Activated T-helper 2 cell treated with anti-CD3 and anti-CD28 coated beads, Interferon-gamma antibody, Interleukin-2, Interleukin-4, amounts not matched to agents 10 μg/mL and 5 μg/mL and 100 μg/mL, durations not matched to agents 14 hours and 24 hours and 36 hours (primary cell): ENCODE measurements around the gene ZNF524. TPM values are rescaled to one million over a fixed set of nuclear protein-coding genes. Genes with fewer than 3 reads are reported as not detected.
A peak's percentile ranks its signal among the peaks of the same experiment; 100 is the strongest.

Experiments
- DNase-seq: peaks from one replicate; pipeline ENCODE4 v3.0.0; 2021; ENCODE audit warnings: low spot score
- H3K27ac Mint-ChIP-seq: one replicate; pipeline ENCODE4 v1.8.0; 2021; ENCODE audit warnings: mixed read lengths
- H3K27me3 Mint-ChIP-seq: one replicate; pipeline ENCODE4 v1.8.0; 2021; ENCODE audit warnings: low read depth, mixed read lengths
- H3K36me3 Mint-ChIP-seq: one replicate; pipeline ENCODE4 v1.8.0; 2021; ENCODE audit warnings: low read depth, mixed read lengths
- H3K4me1 Mint-ChIP-seq: one replicate; pipeline ENCODE4 v1.8.0; 2021; ENCODE audit warnings: low read depth, mixed read lengths
- H3K4me3 Mint-ChIP-seq: one replicate; pipeline ENCODE4 v1.8.0; 2021; ENCODE audit warnings: low read depth, mild to moderate bottlenecking, moderate library complexity, mixed read lengths
- H3K9me3 Mint-ChIP-seq: one replicate; pipeline ENCODE4 v1.8.0; 2021; ENCODE audit warnings: mixed read lengths
- intact Hi-C: fragments of 100-400 bp; cut with micrococcal nuclease; formaldehyde crosslinking; loops from one replicate; pipeline ENCODE4 v1.15.1; 2023
- total RNA-seq: library from RNA; stranded (reverse); gene quantifications from 2 replicates; pipeline ENCODE4 v1.2.3, GENCODE V29; 2022

ZNF524 gene
- total RNA-seq, 1 donor from 2014 or later: 19.7 TPM

DNA sequence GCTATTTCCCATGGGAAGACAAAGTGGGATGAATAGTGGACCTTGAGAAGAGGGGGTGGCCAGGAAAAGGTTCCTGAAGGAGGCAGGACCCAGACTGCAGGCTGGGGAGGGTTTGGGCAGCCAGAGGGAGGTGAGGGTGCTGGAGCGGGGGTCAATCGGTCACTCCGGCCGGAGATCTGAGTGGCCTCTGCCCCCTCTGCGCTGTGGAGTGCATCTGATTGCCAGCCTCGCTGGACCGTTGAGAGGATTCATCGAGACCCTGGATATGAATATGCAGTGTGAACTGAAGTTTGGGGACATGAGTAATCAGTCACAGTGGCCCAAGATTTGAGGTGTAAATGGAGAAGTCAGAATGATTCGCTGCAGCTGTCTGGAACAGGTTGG lies 35.2 kb downstream of the ZNF524 start:
- Mint-ChIP-seq H3K4me1 (peaks cover 44% of the 10 kb centered on the region), H3K4me3 (peak overlapping the region; percentile 99), H3K36me3 (peaks cover 39% of the 10 kb centered on the region), H3K9me3 (no peaks in the 10 kb centered on the region), H3K27me3 (no peaks in the 10 kb centered on the region), H3K27ac (peak overlapping the region; percentile 100)
- intact Hi-C loops: loop anchor here (1.0 kb wide), 1 partner anchor 8 kb away; the partner anchor contains the start of gene ZNF581
- no peak for DNase-seq

DNA sequence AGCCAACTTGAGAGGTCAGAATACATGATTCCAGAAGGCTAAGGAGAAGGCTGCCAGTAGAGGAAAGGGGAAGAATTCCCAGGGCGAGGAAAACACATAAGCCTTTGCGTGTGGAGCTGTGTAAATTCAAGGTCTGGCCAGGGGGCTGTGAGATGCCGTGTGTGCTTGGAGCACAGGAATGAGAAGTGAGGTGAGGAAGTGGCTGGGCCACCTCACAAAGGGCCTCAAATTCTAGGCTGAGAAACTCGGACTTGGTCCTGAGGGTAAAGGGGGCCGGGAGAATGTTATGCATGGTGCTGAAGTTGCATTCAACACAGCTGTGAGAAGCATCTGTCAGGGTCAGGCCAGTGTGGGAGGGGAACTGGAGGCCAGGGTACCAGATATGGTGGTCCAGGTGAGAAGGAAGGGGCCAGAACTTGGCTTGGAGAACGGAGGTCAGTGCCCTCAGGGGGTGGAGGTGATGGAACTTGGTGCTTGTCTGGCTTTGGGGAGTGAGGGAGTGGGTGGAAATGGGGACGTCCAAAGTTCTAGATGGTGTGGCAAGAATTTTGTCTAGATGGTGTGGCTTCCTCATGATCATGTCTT lies 35.9 kb downstream of the ZNF524 start:
- peak overlapping the region; percentile 100 for H3K27ac Mint-ChIP-seq
- H3K36me3 Mint-ChIP-seq: peaks cover 42% of the 10 kb centered on the region
- peaks cover 47% of the 10 kb centered on the region for H3K4me1 Mint-ChIP-seq
- intact Hi-C loops: loop anchor here (1.0 kb wide), 1 partner anchor 7 kb away; the partner anchor contains the start of gene ZNF581
- DNase-seq: no peak
- H3K27me3 Mint-ChIP-seq: no peaks in the 10 kb centered on the region
- no peaks in the 10 kb centered on the region for H3K9me3 Mint-ChIP-seq
- H3K4me3 Mint-ChIP-seq: peak overlapping the region; percentile 99

DNA sequence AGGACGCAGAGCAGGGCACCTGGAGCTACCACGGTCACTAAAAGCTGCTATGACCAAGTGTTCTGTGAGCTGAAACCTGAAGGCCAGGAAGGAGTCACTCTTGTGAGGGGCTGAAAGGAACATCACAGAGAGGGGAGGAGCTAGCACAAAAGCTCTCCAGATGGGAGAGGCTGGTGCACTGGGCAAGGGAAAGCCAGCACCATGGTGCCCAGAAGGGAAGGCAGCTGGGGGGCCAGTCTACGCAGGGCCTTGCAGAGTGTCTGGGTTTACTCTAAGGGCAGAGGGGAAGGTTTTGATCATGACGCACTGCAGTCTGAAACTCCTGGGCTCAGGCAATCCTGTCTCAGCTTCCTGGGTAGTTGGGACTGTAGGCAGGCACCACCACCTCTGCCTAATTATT lies 36.6 kb downstream of the ZNF524 start:
- Mint-ChIP-seq H3K27ac (peak overlapping the region; percentile 100), H3K36me3 (peaks cover 46% of the 10 kb centered on the region), H3K4me1 (peaks cover 45% of the 10 kb centered on the region), H3K27me3 (no peaks in the 10 kb centered on the region), H3K9me3 (no peaks in the 10 kb centered on the region), H3K4me3 (peak overlapping the region; percentile 99)
- intact Hi-C loops: no loop called here
- no peak for DNase-seq

DNA sequence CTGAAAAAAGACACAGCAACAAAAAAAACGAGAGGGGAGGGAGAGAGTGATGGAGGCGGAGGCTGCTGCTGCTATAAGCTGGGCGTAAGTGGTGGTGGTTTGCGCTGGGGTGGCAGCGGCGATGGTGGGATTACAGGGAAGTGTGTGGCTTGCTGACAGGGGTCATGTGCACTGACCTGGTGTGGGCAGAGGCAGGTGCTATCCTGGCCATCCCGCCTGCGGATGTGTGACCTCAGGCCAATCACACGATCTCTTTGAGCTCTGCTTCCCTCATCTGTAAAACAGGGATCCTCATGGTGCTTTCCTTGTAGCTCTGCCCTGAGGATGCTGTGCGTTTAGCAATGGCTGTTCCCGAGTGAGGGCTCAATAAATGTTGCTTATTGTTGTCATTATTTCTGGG lies 37.4 kb downstream of the ZNF524 start:
- intact Hi-C loops: no loop called here
- Mint-ChIP-seq H3K27ac (peak overlapping the region; percentile 60), H3K36me3 (peaks cover 51% of the 10 kb centered on the region), H3K27me3 (no peaks in the 10 kb centered on the region), H3K4me1 (peaks cover 41% of the 10 kb centered on the region), H3K4me3 (peak overlapping the region; percentile 99), H3K9me3 (no peaks in the 10 kb centered on the region)
- no peak for DNase-seq

DNA sequence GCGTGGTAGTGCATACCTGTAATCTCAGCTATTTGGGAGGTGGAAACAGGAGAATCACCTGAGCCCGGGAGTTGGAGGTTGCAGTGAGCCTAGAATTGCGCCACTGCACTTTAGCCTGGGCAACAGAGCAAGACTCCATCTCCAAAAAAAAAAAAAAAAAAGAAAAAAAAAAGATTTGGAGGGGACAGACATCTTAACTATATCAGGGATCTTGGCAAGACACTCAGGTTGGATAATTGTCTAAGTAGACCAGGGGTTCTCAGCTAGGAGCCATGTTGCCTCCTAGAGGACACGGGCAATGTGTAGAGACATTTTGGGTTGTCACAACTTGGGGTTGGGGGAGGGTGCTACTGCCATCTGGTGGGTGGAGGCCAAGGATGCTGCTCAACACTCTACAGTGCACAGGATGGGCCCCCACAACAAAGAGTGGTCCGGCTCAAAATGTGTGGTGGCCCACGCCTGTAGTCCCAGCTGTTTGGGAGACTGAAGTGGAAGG lies 38.8 kb downstream of the ZNF524 start:
- Mint-ChIP-seq H3K36me3 (peaks cover 60% of the 10 kb centered on the region), H3K4me1 (peaks cover 47% of the 10 kb centered on the region), H3K9me3 (no peaks in the 10 kb centered on the region), H3K27me3 (no peaks in the 10 kb centered on the region), H3K27ac (peak overlapping the region; percentile 77), H3K4me3 (peak overlapping the region; percentile 60)
- intact Hi-C loops: no loop called here
- peak; percentile 54 for DNase-seq

DNA sequence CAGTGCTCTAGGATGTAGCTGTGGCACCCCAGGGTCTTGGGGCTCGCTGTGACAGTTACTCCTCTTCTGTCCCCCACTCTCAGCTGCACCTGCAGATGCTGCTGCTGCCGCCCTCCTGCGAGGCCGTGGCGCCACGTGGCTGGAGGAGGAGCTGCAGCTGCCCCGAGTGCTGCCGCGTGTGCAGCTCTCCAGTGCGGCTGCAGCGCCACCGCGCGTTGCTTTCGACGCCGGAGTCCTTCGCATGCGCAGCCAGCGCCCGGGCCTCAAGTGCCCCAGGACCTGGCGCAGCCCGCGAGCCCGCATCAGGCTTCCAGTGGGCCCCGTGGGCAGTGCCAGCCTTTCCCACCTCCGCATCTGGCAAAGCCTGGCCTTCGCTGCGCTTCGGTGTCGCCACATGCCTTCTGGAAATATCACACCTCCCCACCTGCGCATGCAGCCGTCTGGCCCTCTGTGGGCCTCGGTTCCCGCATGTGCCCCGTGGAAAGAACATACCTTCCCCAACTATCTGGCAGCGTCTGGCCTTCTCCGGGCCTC lies 40.0 kb downstream of the ZNF524 start:
- Mint-ChIP-seq H3K36me3 (peaks cover 66% of the 10 kb centered on the region), H3K27ac (peak overlapping the region; percentile 84), H3K4me1 (peaks cover 45% of the 10 kb centered on the region), H3K9me3 (no peaks in the 10 kb centered on the region), H3K27me3 (no peaks in the 10 kb centered on the region), H3K4me3 (peak overlapping the region; percentile 78)
- intact Hi-C loops: loop anchor here (5.0 to 10.0 kb wide), 3 partner anchors 37 to 385 kb away; partner anchors contain the start of genes EPN1, PPP6R1 and RPL28
- DNase-seq: peak; percentile 63

DNA sequence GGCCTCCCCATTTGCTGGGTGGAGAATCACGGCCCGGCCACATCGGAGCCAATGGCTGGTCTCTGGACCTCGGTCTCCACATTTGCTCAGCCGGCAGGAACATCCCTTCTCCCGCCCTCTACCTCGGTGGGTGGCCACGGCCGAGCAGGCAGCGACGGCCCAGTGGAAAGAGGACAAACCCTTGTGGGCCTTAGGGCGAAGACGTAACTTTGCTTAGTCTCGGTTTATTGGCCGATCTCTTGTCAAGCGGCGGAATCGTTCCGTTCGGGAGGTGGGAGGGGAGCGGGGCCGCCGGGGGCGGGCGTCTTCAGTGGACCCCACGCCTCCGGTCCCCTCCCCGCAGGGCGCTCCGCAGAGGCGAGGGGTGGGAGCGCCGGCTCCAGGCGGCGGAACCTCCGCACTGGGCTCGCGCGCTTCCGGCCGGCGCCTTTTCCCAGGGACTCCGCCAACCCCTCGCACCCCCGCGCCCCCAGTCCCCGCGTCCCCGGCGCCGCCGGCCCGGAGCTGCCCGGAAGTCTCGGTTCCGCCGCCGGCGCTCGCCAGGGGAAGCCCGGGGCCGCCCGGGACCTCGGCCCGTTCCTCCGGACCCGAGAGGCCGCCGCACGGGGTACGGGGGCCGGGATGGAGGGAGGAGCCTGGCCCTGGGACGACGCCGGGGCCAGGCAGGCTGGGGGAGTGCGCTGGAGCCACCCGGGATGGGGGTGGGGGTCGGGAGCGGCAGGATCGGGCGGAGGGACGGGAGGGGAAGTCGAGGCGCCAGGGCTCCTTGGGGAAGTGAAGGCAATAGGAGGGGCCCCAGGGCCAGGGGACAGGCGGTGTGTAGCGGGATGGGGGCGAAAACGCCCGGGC lies 40.7 kb downstream of the ZNF524 start, which contains the start of gene ZNF580:
Gene ZNF580 (plus strand): TSS at position 426 of the 849 bp plus-strand sequence. CDS start 1,507 bp downstream, outside the sequence.
- no peaks in the 10 kb centered on the region for H3K9me3 Mint-ChIP-seq
- intact Hi-C loops: loop anchor here (5.0 to 10.0 kb wide), 3 partner anchors 36 to 386 kb away; partner anchors contain the start of genes EPN1, PPP6R1 and RPL28
- peaks cover 67% of the 10 kb centered on the region for H3K36me3 Mint-ChIP-seq
- peak; percentile 51 for DNase-seq
- no peaks in the 10 kb centered on the region for H3K27me3 Mint-ChIP-seq
- H3K4me3 Mint-ChIP-seq: peak within 1 kb of the TSS; percentile 99
- H3K27ac Mint-ChIP-seq: peak within 1 kb of the TSS; percentile 95
- H3K4me1 Mint-ChIP-seq: peaks cover 46% of the 10 kb centered on the region

DNA sequence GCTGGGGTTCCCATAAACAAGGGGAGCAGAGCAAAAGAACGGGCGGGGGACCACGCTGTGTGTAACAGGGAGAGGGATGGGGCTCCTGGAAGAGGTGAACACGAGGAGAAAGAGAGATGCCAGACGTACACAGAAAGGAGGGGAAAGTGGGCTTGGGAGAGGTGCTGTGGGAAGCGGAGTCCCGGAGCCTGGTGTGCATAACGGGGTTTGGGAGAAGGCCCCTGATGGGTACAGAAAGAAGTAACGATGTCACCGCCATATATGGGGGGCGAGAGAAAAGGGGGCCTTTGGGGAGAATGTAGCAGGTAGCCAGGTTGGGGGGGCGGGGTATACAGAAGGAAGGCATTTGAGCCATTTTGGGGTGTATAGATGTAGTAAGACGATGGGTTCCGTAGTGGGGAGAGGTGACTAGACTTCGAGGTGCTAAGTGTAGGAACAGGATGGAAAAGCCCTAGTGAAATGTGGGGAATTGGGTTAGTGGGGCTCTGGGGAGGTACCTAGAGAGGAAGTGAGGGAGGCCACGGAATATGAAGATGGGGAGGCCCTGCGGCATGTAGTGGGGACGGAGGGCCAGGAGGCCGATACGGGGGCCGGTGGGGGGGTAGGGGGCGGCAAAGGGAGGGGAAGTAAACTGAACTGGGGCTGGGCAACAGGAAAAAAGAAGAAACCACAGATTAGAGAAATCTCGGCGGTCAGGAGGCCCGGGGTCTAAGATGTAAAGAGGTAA lies 41.5 kb downstream of the ZNF524 start:
- peaks cover 62% of the 10 kb centered on the region for H3K36me3 Mint-ChIP-seq
- H3K4me3 Mint-ChIP-seq: peak overlapping the region; percentile 99
- H3K27me3 Mint-ChIP-seq: no peaks in the 10 kb centered on the region
- H3K27ac Mint-ChIP-seq: peak overlapping the region; percentile 95
- peaks cover 38% of the 10 kb centered on the region for H3K4me1 Mint-ChIP-seq
- no peaks in the 10 kb centered on the region for H3K9me3 Mint-ChIP-seq
- intact Hi-C loops: loop anchor here (5.0 to 10.0 kb wide), 3 partner anchors 36 to 387 kb away; partner anchors contain the start of genes EPN1, PPP6R1 and RPL28
- peak; percentile 25 for DNase-seq

DNA sequence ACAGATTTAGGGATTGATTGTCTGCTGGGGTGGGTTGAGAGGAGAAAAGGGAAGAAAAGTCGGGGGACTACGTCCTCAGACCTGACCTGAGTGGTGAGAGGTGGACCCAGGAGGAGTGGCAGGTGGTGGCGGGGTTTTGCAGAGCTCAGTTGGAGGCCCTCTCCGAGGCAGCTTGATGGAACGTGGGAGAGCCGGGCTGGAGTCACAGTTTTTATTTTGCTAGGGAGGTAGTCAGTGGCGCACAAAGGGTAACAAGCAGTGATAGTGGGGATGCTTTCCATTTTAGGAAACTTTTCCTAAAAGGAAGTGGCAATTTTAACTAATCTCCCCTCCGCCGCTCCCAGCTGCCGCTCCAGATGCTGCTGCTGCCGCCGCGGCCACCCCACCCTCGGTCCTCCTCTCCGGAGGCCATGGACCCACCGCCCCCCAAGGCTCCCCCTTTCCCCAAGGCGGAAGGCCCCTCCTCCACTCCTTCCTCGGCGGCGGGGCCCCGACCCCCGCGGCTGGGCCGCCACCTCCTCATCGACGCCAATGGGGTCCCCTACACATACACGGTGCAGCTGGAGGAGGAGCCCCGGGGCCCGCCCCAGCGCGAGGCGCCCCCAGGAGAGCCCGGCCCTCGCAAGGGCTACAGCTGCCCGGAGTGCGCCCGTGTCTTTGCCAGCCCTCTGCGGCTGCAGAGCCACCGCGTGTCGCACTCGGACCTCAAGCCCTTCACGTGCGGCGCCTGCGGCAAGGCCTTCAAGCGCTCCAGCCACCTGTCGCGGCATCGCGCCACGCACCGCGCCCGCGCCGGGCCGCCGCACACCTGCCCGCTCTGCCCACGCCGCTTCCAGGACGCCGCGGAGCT lies 42.3 kb downstream of the ZNF524 start:
- no peak for DNase-seq
- peak overlapping the region; percentile 99 for H3K4me3 Mint-ChIP-seq
- peaks cover 66% of the 10 kb centered on the region for H3K36me3 Mint-ChIP-seq
- H3K27me3 Mint-ChIP-seq: no peaks in the 10 kb centered on the region
- peaks cover 39% of the 10 kb centered on the region for H3K4me1 Mint-ChIP-seq
- intact Hi-C loops: loop anchor here (1.0 to 10.0 kb wide), 6 partner anchors 7 to 388 kb away; partner anchors contain the start of genes EPN1, FIZ1, PPP6R1 and RPL28
- peak overlapping the region; percentile 97 for H3K27ac Mint-ChIP-seq
- no peaks in the 10 kb centered on the region for H3K9me3 Mint-ChIP-seq

DNA sequence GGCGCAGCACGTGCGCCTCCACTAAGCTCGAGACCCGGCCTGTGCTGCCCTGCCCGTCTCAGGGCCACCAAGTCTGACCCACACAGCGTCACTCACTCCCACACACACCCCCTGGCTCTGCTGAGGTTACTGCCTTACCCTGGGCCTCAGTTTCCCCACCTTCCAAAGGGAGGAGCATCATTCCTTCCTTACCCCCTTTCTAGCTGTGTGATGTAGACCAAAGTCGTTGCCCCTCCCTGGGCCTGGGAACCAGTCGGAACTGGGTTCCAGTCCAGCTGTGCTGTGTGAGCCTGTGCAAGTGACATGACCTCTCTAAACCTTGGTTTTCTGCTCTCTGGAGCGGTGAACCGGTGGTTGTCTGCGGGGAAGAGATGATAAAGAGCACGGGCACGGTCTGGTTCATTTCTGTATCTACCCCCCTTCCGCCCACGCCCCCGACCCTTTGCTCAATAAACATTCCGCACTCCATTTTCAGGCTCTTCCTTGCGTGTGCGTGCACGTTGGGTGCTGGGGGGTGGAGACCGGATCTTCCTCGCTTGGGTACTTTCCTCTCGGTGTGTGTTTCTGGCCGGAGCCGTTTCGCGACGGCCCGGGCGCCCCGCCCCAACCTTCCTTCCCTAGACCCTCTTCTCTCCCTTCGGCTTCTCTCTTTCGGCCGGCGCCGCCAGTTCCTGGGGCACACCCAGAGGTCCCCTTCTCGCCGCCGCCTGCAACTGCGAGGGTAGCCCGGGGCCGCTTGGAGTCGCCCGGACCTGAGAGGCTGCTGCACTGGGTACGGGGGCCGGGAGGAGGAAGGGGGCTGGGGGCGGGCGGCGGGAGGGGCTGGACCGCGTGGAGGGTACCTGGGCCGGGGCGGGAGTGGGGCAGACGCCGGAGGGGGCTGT lies 43.2 kb downstream of the ZNF524 start, which contains the start of gene ZNF581:
Gene ZNF581 (plus strand): TSS at position 647 of the 884 bp plus-strand sequence. CDS start 923 bp downstream, outside the sequence.
- peak within 1 kb of the TSS; percentile 97 for H3K27ac Mint-ChIP-seq
- H3K36me3 Mint-ChIP-seq: peaks cover 58% of the 10 kb centered on the region
- intact Hi-C loops: loop anchor here (1.0 to 10.0 kb wide), 6 partner anchors 8 to 388 kb away; partner anchors contain the start of genes EPN1, FIZ1, PPP6R1 and RPL28
- peak within 1 kb of the TSS; percentile 99 for H3K4me3 Mint-ChIP-seq
- H3K27me3 Mint-ChIP-seq: no peaks in the 10 kb centered on the region
- peak; percentile 77 for DNase-seq
- H3K4me1 Mint-ChIP-seq: peaks cover 36% of the 10 kb centered on the region
- no peaks in the 10 kb centered on the region for H3K9me3 Mint-ChIP-seq
